NCI-H1105 (cell line): ENCODE data around the gene TRAPPC6A.
A peak's percentile ranks its signal among the peaks of the same experiment; 100 is the strongest.
"Not testable (repeated sequence)": the region's sequence is repeated elsewhere in the genome, so short reads cannot be mapped to it uniquely, and the experiment has no call there.

Experiments
- DNase-seq: peaks from one replicate; lab custom pipeline; 2025; lab: John Stamatoyannopoulos, UW

The TRAPPC6A gene

DNA sequence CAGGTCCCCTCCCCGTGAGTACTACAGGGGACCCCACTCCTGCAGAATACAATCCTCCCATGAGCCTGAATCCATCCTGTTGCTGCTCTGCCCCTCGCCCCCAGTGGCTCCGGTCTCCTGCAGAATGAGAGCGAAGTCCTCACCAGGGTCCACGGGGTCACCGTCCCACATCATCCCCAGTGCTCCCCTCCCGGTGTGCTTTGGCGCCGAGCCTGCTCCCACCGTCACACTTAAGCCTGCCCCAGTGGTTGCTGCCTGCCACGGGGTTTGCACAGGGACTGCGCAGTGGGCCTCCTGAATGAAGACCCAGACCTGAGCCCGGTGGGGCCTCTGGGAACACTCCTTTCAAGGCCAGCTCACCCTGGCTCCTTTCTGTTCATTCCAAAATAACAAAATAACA, 47.8 kb downstream of the TRAPPC6A start:
- no peak for DNase-seq

DNA sequence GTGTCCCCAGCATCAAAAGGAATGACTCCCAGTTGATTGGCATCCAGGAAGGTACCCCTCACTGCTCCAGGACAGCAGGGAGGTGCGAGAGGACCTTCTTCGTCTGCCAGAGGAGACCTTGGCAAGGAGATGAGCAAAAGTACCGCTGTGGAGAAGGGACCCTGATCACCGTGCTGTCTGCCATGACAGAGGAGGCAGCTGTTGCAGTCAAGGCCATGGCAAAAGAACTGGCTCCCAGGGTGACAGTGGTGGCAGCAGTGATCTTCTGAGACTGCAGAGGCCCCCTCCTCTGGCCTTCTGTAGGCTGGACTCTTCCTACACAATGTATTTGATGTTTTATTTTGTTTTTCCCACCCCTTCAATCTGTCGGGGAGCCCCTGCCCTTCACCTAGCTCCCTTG, 49.2 kb downstream of the TRAPPC6A start:
- DNase-seq: no peak

- DNase-seq: no peak
Measured at GRCh38 chr19:45128146-45128545, 49.9 kb downstream of the TRAPPC6A start.

- DNase-seq: no peak
Measured at GRCh38 chr19:45126654-45127053, 51.4 kb downstream of the TRAPPC6A start.

DNA sequence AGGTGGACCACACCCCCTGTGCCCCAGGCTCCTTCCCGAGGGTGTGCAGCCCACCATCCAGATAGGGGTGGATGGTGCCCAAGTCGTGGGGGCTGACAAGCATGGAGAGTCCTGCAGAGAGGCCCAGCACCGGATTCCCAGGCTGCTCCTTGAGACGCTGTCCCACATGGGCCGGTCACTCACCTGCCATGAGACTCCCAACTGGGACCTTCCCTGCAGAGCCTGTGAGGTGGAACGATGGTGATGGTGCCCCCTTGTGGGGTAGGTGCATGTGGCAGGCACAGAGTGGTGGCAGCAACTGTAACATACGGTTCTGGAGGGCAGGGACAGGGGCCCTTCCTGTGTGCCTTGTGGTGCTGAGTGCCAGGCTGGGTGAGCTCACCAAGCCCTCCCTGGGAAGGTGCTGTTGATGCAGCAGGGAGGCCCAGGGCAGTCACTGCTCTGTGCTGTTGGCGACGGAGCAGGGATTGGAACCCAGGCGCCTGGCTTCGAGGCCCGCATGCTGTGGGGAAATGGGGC, 52.0 kb downstream of the TRAPPC6A start:
- peak; percentile 14 for DNase-seq

GRCh38 chr19:45125360-45125759, 52.7 kb downstream of the TRAPPC6A start:
- no peak for DNase-seq

GRCh38 chr19:45124021-45124420, 54.0 kb downstream of the TRAPPC6A start:
- DNase-seq: no peak

GRCh38 chr19:45123440-45123850, 54.6 kb downstream of the TRAPPC6A start:
- no peak for DNase-seq

- DNase-seq: no peak
Measured at GRCh38 chr19:45122832-45123231, 55.2 kb downstream of the TRAPPC6A start.

GRCh38 chr19:45121827-45122345, 56.2 kb downstream of the TRAPPC6A start:
- no peak for DNase-seq

DNA sequence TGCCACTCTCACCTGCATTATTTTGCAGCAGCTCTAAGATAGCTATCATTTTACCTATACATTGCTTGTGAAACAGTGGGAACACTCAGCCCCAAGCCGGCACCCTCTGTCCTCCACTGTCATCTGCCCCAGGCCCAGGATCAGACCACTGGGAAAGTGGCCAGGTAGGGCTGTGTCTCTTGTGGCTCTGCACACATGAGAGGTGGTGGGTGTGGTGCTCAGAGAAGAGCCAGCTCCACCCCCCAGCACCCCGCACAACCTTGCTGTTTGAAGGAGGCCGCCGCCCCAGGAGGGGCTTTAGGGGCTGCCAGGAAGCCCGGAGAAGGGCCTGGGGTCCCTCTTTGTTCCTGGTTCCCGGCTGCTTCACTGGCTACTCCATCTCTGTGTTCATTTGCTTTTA, 58.5 kb downstream of the TRAPPC6A start:
- no peak for DNase-seq

GRCh38 chr19:45118591-45119355, 59.3 kb downstream of the TRAPPC6A start:
- not testable (repeated sequence) for DNase-seq

- no peak for DNase-seq
Measured at GRCh38 chr19:45118106-45118505, 59.9 kb downstream of the TRAPPC6A start.

DNA sequence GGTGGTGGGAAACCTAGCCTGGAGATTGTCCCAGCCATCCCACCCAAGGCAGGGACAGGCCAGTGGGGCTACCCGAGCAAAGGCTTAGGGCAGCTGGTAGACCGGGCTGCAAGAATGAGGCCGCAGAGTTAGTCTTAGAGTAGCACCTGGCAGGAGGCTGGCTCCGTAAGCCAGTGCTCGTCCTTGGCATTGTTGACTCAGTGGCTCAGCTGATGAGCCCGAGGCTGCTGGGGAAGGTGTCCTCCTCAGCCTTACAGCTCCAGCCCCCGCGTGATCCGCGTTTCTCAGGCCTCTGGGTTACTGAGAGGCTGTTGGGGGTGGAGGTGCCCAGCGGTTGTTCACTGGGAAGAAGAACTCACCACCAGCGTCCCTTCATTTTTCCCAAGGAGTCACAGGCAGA, 60.4 kb downstream of the TRAPPC6A start:
- DNase-seq: no peak

GRCh38 chr19:45117167-45117594, 60.9 kb downstream of the TRAPPC6A start:
- no peak for DNase-seq

- DNase-seq: no peak
Measured at GRCh38 chr19:45115809-45116615, 62.0 kb downstream of the TRAPPC6A start.

DNA sequence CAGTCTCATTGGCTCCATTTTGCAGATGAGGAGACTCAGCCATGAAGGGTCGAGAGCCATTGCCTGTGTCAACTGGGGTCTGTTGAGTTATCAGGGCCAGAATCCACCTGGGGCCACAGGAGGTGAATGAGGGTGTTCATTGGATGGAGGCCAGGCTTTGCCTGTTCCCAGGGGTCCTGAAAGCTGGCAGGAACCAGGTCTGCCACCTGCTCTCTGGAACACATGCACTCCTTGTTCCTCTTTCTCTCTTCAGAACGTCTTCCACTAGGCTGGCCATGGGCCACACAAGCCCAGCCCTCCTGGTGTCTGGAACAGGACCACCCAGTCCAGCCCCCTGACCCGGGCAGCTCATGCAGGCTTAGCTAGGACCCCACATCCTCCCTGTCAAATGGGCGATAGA, 63.9 kb downstream of the TRAPPC6A start:
- peak; percentile 34 for DNase-seq

DNA sequence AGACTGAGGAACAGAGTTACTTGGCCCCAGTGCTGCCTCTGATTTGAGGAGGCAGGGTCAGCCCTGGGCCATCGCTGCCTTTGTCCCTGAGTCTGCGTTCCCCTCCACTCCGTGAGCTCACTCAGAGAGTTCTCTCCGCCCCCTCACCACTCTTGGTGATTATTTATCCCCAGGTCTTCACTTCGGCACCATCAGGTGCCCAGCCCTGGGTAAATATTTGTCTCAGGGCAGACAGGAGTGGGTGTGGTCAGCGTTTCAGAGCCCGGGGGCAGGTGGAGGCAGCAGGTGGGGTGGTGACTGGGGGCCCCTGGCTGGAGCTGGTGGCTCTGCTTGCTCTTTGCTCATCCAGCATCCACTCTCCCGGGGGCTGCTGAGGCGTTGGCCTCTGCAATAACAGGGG, 64.4 kb downstream of the TRAPPC6A start:
- DNase-seq: peak; percentile 49
